PC-3 (cell line): ENCODE measurements around the gene BACH1. TPM values are rescaled to one million over a fixed set of nuclear protein-coding genes. Genes with fewer than 3 reads are reported as not detected.
"Not testable (repeated sequence)": the region's sequence is repeated elsewhere in the genome, so short reads cannot be mapped to it uniquely, and the experiment has no call there.

Experiments used
- ATAC-seq: fragments of 200-7000 bp; cut with Tn5 transposase; 2 replicates; pipeline ENCODE4 v1.9.1; 2020; ENCODE audit warnings: mild to moderate bottlenecking, moderate library complexity
- BruUV-seq: library from RNA; stranded (reverse); fragments of 400-500 nt; replicated peaks from 2 replicates; lab custom pipeline; 2021; lab: Mats Ljungman, UMichigan
- CTCF ChIA-PET: fragments of 300-600 bp; sonication (Branson Sonifier 250); formaldehyde crosslinking; loops from one replicate; lab custom pipeline; 2022; ENCODE audit warnings: antibody characterized with exemption; lab: Charles Lee
- POLR2A ChIA-PET: fragments of 300-600 bp; sonication (Branson Sonifier 250); formaldehyde crosslinking; loops from one replicate; lab custom pipeline; 2022; ENCODE audit warnings: antibody characterized with exemption; ENCODE audit not compliant: unreplicated experiment; lab: Charles Lee
- DNase-seq: peaks from one replicate; pipeline ENCODE4 v3.0.0-alpha.2; 2015
- H2AFZ ChIP-seq: fragments of 300-600 bp; sonication (generic); 2 replicates; pipeline ENCODE4 v1.6.0; 2016; ENCODE audit warnings: antibody characterized with exemption, low read length
- H3F3A ChIP-seq: fragments of 300-600 bp; sonication (generic); one replicate; pipeline ENCODE4 v1.6.0; 2017; ENCODE audit warnings: antibody characterized with exemption, low read length, control low read depth, mild to moderate bottlenecking; ENCODE audit not compliant: unreplicated experiment
- H3K27ac ChIP-seq: fragments of 300-600 bp; sonication (generic); 2 replicates; pipeline ENCODE4 v1.5.1; 2016; ENCODE audit warnings: mild to moderate bottlenecking, low read length
- H3K27me3 ChIP-seq: fragments of 300-600 bp; sonication (generic); 2 replicates; pipeline ENCODE4 v1.6.1; 2016; ENCODE audit warnings: low read length, mixed read lengths
- H3K36me3 ChIP-seq: fragments of 300-600 bp; sonication (generic); 2 replicates; pipeline ENCODE4 v1.6.1; 2016; ENCODE audit warnings: low read depth, mixed run types, low read length, mixed read lengths
- H3K4me1 ChIP-seq: fragments of 300-600 bp; sonication (generic); 2 replicates; pipeline ENCODE4 v1.5.1; 2016; ENCODE audit warnings: low read length; ENCODE audit not compliant: insufficient read depth
- H3K4me2 ChIP-seq: fragments of 300-600 bp; sonication (generic); 2 replicates; pipeline ENCODE4 v1.6.0; 2016; ENCODE audit warnings: low read length
- H3K4me3 ChIP-seq: fragments of 300-600 bp; sonication (generic); 2 replicates; pipeline ENCODE4 v1.5.1; 2016; ENCODE audit warnings: mild to moderate bottlenecking, low read length, mixed read lengths
- H3K79me2 ChIP-seq: fragments of 300-600 bp; sonication (generic); 2 replicates; pipeline ENCODE4 v1.6.1; 2017; ENCODE audit warnings: low read length, mixed read lengths
- H3K9ac ChIP-seq: fragments of 300-600 bp; sonication (generic); 2 replicates; pipeline ENCODE4 v1.6.0; 2016; ENCODE audit warnings: mild to moderate bottlenecking, low read length
- H3K9me2 ChIP-seq: fragments of 300-600 bp; sonication (generic); replicated peaks from 2 replicates; pipeline ENCODE4 v1.6.1; 2016; ENCODE audit warnings: mixed run types, low read length, mixed read lengths
- H3K9me3 ChIP-seq: fragments of 300-600 bp; sonication (generic); 2 replicates; pipeline ENCODE4 v1.6.1; 2016; ENCODE audit warnings: low read length, mixed read lengths
- H4K20me1 ChIP-seq: fragments of 300-600 bp; sonication (generic); 2 replicates; pipeline ENCODE4 v1.6.1; 2016; ENCODE audit warnings: low read length, mixed read lengths
- EZH2 ChIP-seq: fragments of 300-600 bp; sonication (generic); IDR thresholded peaks from one replicate; pipeline ENCODE4 v1.6.1; 2017; ENCODE audit warnings: antibody characterized with exemption, mild to moderate bottlenecking, low read length; ENCODE audit not compliant: unreplicated experiment
- EZH2phosphoT487 ChIP-seq: fragments of 300-600 bp; sonication (generic); IDR thresholded peaks from 2 replicates; pipeline ENCODE4 v1.6.1; 2018; ENCODE audit warnings: mild to moderate bottlenecking, antibody characterized with exemption, low read length, borderline replicate concordance
- intact Hi-C: fragments of 100-400 bp; cut with micrococcal nuclease; formaldehyde crosslinking; loops from 2 replicates; pipeline ENCODE4 v1.9.0; 2023
- total RNA-seq: library from RNA; depleted of rRNA; stranded (reverse); fragments of >200 nt; gene quantifications from 2 replicates; pipeline ENCODE4 v1.2.3, GENCODE V29; 2014
- TF ChIP-seq, protein P1 (sequence below): fragments of 300-600 bp; sonication (generic); conservative IDR thresholded peaks from 2 replicates; pipeline ENCODE4 v1.5.1; 2017; ENCODE audit warnings: antibody characterized with exemption, low read depth, mild to moderate bottlenecking, low read length

The BACH1 gene
- total RNA-seq, 1 experiment from 2014 or later, result 17.2 TPM

DNA sequence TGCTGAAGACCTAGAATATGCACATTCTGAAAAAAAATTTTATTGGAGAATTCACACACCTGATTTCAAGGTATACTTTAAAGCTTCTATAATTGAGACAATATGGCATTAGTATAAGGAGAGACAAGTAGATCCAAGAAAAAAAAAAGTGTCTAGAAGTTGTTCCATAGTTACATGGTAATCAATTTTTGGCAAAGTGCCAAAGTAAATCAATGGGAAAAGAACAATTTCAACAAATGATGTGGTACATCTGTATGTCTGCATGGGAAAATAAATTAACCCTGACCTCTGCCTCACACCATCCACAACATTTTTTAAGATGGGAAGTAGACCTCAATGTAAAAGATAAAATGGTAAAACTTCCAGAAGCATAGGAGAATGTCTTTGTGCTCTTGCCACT is 21.3 kb upstream of the BACH1 start:
- no peaks in the 10 kb centered on the region for H4K20me1 ChIP-seq
- H3K4me1 ChIP-seq, result no peaks in the 10 kb centered on the region
- no TSS peak for BruUV-seq
- no peak overlapping the region for H3K27ac ChIP-seq
- H2AFZ ChIP-seq, result no peak overlapping the region
- no peak overlapping the region for H3K9ac ChIP-seq
- ATAC-seq (no peak), DNase-seq (no peak)
- H3K27me3 ChIP-seq, result no peaks in the 10 kb centered on the region
- ChIA-PET CTCF (no interaction called here), POLR2A (no interaction called here)
- intact Hi-C loops, result no loop called here
- H3K9me2 ChIP-seq, result no peaks in the 10 kb centered on the region
- H3K4me3 ChIP-seq, result no peak overlapping the region
- no peaks in the 10 kb centered on the region for H3F3A ChIP-seq
- no peak for TF ChIP-seq EZH2
- no peak for TF ChIP-seq EZH2phosphoT487
- TF ChIP-seq, protein P1, sequence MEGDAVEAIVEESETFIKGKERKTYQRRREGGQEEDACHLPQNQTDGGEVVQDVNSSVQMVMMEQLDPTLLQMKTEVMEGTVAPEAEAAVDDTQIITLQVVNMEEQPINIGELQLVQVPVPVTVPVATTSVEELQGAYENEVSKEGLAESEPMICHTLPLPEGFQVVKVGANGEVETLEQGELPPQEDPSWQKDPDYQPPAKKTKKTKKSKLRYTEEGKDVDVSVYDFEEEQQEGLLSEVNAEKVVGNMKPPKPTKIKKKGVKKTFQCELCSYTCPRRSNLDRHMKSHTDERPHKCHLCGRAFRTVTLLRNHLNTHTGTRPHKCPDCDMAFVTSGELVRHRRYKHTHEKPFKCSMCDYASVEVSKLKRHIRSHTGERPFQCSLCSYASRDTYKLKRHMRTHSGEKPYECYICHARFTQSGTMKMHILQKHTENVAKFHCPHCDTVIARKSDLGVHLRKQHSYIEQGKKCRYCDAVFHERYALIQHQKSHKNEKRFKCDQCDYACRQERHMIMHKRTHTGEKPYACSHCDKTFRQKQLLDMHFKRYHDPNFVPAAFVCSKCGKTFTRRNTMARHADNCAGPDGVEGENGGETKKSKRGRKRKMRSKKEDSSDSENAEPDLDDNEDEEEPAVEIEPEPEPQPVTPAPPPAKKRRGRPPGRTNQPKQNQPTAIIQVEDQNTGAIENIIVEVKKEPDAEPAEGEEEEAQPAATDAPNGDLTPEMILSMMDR, result no peak
- no peaks in the 10 kb centered on the region for H3K79me2 ChIP-seq
- no peaks in the 10 kb centered on the region for H3K9me3 ChIP-seq
- H3K4me2 ChIP-seq, result no peak overlapping the region
- no peaks in the 10 kb centered on the region for H3K36me3 ChIP-seq

DNA sequence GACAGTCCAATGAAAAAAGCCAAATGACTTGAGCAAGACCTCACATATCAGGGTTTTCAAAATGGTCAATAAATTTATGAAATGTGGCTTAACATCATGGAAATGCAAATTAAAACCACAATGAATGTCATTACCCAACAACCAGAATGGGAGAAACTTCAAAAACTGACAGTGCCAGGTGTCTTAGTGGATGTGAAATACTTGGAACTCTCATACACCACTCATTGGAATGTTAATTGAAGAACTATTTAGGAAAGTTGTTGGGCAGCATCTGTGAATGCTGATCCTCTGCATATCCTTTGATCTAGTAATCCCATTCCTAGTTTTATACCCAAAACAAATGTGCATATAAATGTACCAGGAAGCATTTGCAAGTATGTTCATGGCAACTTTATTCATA is 19.2 kb upstream of the BACH1 start:
- Histone ChIP-seq H3K36me3 (no peaks in the 10 kb centered on the region), H3K4me3 (no peak overlapping the region), H3F3A (no peaks in the 10 kb centered on the region), H2AFZ (no peak overlapping the region), H3K79me2 (no peaks in the 10 kb centered on the region), H3K9ac (no peak overlapping the region), H3K27me3 (no peaks in the 10 kb centered on the region), H3K4me2 (no peak overlapping the region), H4K20me1 (no peaks in the 10 kb centered on the region), H3K9me3 (no peaks in the 10 kb centered on the region), H3K27ac (no peak overlapping the region), H3K4me1 (no peaks in the 10 kb centered on the region), H3K9me2 (no peaks in the 10 kb centered on the region)
- ATAC-seq (no peak), DNase-seq (no peak)
- intact Hi-C loops, result no loop called here
- TF ChIP-seq EZH2, result no peak
- TF ChIP-seq EZH2phosphoT487, result no peak
- TF ChIP-seq, protein P1, result no peak
- BruUV-seq, result no TSS peak
- POLR2A ChIA-PET, result no interaction called here
- CTCF ChIA-PET, result no interaction called here

DNA sequence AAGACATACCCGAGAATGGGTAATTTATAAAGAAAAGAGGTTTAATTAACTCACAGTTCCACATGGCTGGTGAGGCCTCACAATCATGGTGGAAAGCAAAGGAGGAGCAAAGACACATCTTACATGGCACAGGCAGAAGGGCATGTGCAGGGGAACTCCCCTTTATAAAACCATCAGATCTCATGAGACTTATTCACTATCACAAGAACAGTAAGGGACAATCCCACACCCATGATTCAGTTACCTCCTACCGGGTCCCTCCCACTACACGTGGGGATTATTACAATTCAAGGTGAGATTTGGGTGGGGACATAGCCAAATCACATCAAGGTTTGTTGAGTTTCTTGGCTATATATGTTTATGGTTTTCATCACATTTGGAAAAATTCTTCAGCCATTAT is 16.9 kb upstream of the BACH1 start:
- BruUV-seq, H3K4me3 ChIP-seq, intact Hi-C loops: not testable (repeated sequence)

More for the DNA sequence above, 16.9 kb upstream of the BACH1 start:
- DNase-seq, H3K4me2 ChIP-seq, H3K27ac ChIP-seq, H3K9me3 ChIP-seq, POLR2A ChIA-PET, H3K9ac ChIP-seq, CTCF ChIA-PET, H3K27me3 ChIP-seq, H3K79me2 ChIP-seq, ATAC-seq, H3K4me1 ChIP-seq, H3K36me3 ChIP-seq, H2AFZ ChIP-seq, H4K20me1 ChIP-seq, H3F3A ChIP-seq, H3K9me2 ChIP-seq: not testable (repeated sequence)
